NB4 (cell line): ENCODE results near the gene AMELX.

Experiments
- CTCF ChIP-seq: IDR thresholded peaks from one replicate; pipeline ENCODE4 v1.5.1; 2012; ENCODE audit warnings: low read depth, low read length
- POLR2A ChIP-seq: IDR thresholded peaks from 2 replicates; pipeline ENCODE4 v1.6.1; 2011; ENCODE audit warnings: mild to moderate bottlenecking; ENCODE audit not compliant: insufficient read length; ENCODE audit errors: extremely low read depth

- no peak for TF ChIP-seq CTCF
- no peak for TF ChIP-seq POLR2A
Observed at GRCh38 chrX:11261260-11261659, 32.0 kb upstream of the AMELX start.
